B cell (primary cell): ENCODE measurements around the gene RNF220. TPM values are rescaled to one million over a fixed set of nuclear protein-coding genes. Genes with fewer than 3 reads are reported as not detected.

Experiments used
- ATAC-seq: fragments of 200-7000 bp; cut with Tn5 transposase; one replicate; pipeline ENCODE4 v1.10.0; 2021; ENCODE audit warnings: low read depth, mild to moderate bottlenecking, moderate number of reproducible peaks, moderate library complexity
- CTCF ChIA-PET: fragments of 350-600 bp; sonication (Branson Sonifier 250); formaldehyde crosslinking; loops from one replicate; lab custom pipeline; 2021; ENCODE audit warnings: antibody characterized with exemption, inconsistent platforms; lab: Charles Lee
- POLR2A ChIA-PET: fragments of 350-600 bp; sonication (Branson Sonifier 250); formaldehyde crosslinking; loops from one replicate; lab custom pipeline; 2021; ENCODE audit warnings: antibody characterized with exemption; lab: Charles Lee
- DNase-seq: peaks from one replicate; pipeline ENCODE4 v3.0.0; 2013
- H2AFZ ChIP-seq: 2 replicates; pipeline ENCODE4 v1.6.1; 2012; ENCODE audit warnings: mild to moderate bottlenecking, low read depth, low read length; ENCODE audit not compliant: insufficient read depth, poor library complexity, severe bottlenecking
- H3K27ac ChIP-seq, 2 donors: 1 replicate in 1 of 2; 2 replicates in 1 of 2; pipeline ENCODE4 v1.5.1; 2012 to 2013; ENCODE audit warnings: low read length in 2 of 2, mild to moderate bottlenecking in 2 of 2, moderate library complexity in 1 of 2
- H3K27me3 ChIP-seq, 4 experiments: fragments of 200-600 bp in 1 of 4; sonication (generic) in 1 of 4; replicated peaks in 1 of 4; 1 replicate in 2 of 4; 2 replicates in 2 of 4; pipeline versions ENCODE4 v1.6.1 to v1.7.0; 2013 to 2016; ENCODE audit warnings: low read length in 3 of 4, mild to moderate bottlenecking in 2 of 4, mixed read lengths in 1 of 4, moderate library complexity in 1 of 4; ENCODE audit not compliant: insufficient read depth in 4 of 4, control insufficient read depth in 3 of 4; ENCODE audit errors: control extremely low read depth in 1 of 4
- H3K36me3 ChIP-seq, 2 experiments: replicated peaks in 1 of 2; 1 replicate in 1 of 2; 2 replicates in 1 of 2; pipeline versions ENCODE4 v1.6.1 to v1.7.1; 2013; ENCODE audit warnings: low read length in 1 of 2; ENCODE audit not compliant: insufficient read depth in 2 of 2, control insufficient read depth in 1 of 2; ENCODE audit errors: control extremely low read depth in 1 of 2, extremely low read depth in 1 of 2
- H3K4me1 ChIP-seq, 2 donors: fragments of 200-600 bp in 1 of 2; sonication (generic) in 1 of 2; 1 replicate in 1 of 2; 2 replicates in 1 of 2; pipeline versions ENCODE4 v1.5.1 to v1.6.1; 2013 to 2017; ENCODE audit warnings: low read length in 2 of 2; ENCODE audit not compliant: control insufficient read depth in 2 of 2, insufficient read depth in 2 of 2
- H3K4me2 ChIP-seq: replicated peaks from 2 replicates; pipeline ENCODE3; 2012; ENCODE audit warnings: mild to moderate bottlenecking, low read depth, low read length; ENCODE audit not compliant: poor library complexity, severe bottlenecking
- H3K4me3 ChIP-seq, 5 experiments: fragments of 200-600 bp in 1 of 5; sonication (generic) in 1 of 5; 1 replicate in 3 of 5; 2 replicates in 2 of 5; pipeline versions ENCODE4 v1.5.1 to v1.7.0; 2011 to 2016; ENCODE audit warnings: low read length in 4 of 5, mild to moderate bottlenecking in 4 of 5, low read depth in 2 of 5, control low read depth in 1 of 5, moderate library complexity in 1 of 5; ENCODE audit not compliant: insufficient read depth in 1 of 5; ENCODE audit errors: control extremely low read depth in 1 of 5, extremely low read depth in 1 of 5
- H3K79me2 ChIP-seq: fragments of 200-600 bp; sonication (generic); one replicate; pipeline ENCODE4 v1.6.0; 2016; ENCODE audit warnings: low read length; ENCODE audit not compliant: control insufficient read depth, insufficient read depth
- H3K9ac ChIP-seq: fragments of 200-600 bp; sonication (generic); 2 replicates; pipeline ENCODE4 v1.6.1; 2017; ENCODE audit warnings: mild to moderate bottlenecking, low read length, moderate library complexity
- H3K9me3 ChIP-seq, 3 donors: one replicate each; pipeline versions ENCODE4 v1.6.1 to v1.7.1; 2013; ENCODE audit warnings: low read length in 2 of 3; ENCODE audit not compliant: control insufficient read depth in 2 of 3, insufficient read depth in 1 of 3; ENCODE audit errors: control extremely low read depth in 1 of 3
- H4K20me1 ChIP-seq: 2 replicates; pipeline ENCODE4 v1.6.0; 2012; ENCODE audit warnings: mild to moderate bottlenecking, low read length; ENCODE audit not compliant: insufficient read depth, control insufficient read depth, poor library complexity, severe bottlenecking
- H3K27ac Mint-ChIP-seq: one replicate; pipeline ENCODE4 v1.8.0; 2021; ENCODE audit warnings: mixed read lengths
- H3K27me3 Mint-ChIP-seq: one replicate; pipeline ENCODE4 v1.8.0; 2021; ENCODE audit warnings: mixed read lengths
- H3K4me1 Mint-ChIP-seq: one replicate; pipeline ENCODE4 v1.8.0; 2021; ENCODE audit warnings: mixed read lengths
- H3K4me3 Mint-ChIP-seq: one replicate; pipeline ENCODE4 v1.8.0; 2021; ENCODE audit warnings: mixed read lengths
- H3K9me3 Mint-ChIP-seq: one replicate; pipeline ENCODE4 v1.8.0; 2022; ENCODE audit warnings: mixed read lengths; ENCODE audit not compliant: insufficient read depth
- CTCF ChIP-seq: fragments of 200-600 bp; IDR thresholded peaks from one replicate; pipeline ENCODE4 v1.8.0; 2022; ENCODE audit warnings: antibody characterized with exemption, mild to moderate bottlenecking
- EZH2 ChIP-seq: IDR thresholded peaks from 2 replicates; pipeline ENCODE4 v1.6.1; 2012; ENCODE audit warnings: borderline replicate concordance, low read depth, mild to moderate bottlenecking, moderate library complexity, low read length; ENCODE audit not compliant: insufficient read depth, poor library complexity, severe bottlenecking
- WGBS: methylation state at CpG from one replicate; pipeline ENCODE4 v1.1.5; 2013; ENCODE audit warnings: missing lambda C conversion rate; ENCODE audit not compliant: insufficient coverage; 5-methylcytosine and 5-hydroxymethylcytosine counted together
- intact Hi-C: fragments of 100-400 bp; cut with micrococcal nuclease; formaldehyde crosslinking; loops from one replicate; pipeline ENCODE4 v1.10.0; 2022
- polyA plus RNA-seq: library from polyadenylated mRNA; depleted of rRNA; stranded (reverse); fragments of >200 nt; gene quantifications from 2 replicates; pipeline ENCODE4 v1.2.3, GENCODE V29; 2012
- total RNA-seq, 2 donors: library from RNA; stranded (reverse); fragments of 120-200 nt in 1 of 2; gene quantifications; 1 replicate in 1 of 2; 2 replicates in 1 of 2; pipeline versions ENCODE4 v1.2.3 to v1.2.4, GENCODE V29; 2013 to 2022

Gene RNF220
- total and polyA plus RNA-seq, 2 donors (not counting 1 experiment from before 2014, with no cell fraction given), result 115 to 141 TPM

- Histone ChIP-seq H3K79me2 (no peaks in the 10 kb centered on the region), H4K20me1 (no peaks in the 10 kb centered on the region), H3K9me3 (no peaks in the 10 kb centered on the region), H2AFZ (no peak overlapping the region), H3K4me1 (no peaks in the 10 kb centered on the region), H3K27ac (no peak overlapping the region), H3K4me2 (no peak overlapping the region), H3K4me3 (no peak overlapping the region), H3K27me3 (no peaks in the 10 kb centered on the region), H3K36me3 (no peaks in the 10 kb centered on the region), H3K9ac (no peak overlapping the region)
- intact Hi-C loops, result no loop called here
- ATAC-seq (no peak), DNase-seq (no peak)
- no peaks in the 10 kb centered on the region for H3K9me3 Mint-ChIP-seq
- ChIA-PET POLR2A (no interaction called here), CTCF (interaction anchor here (1.6 to 2.0 kb wide), 2 partner anchors 8 to 49 kb away, joined by 3 to 7 read pairs; no protein-coding TSS in a partner anchor)
- H3K4me3 Mint-ChIP-seq, result no peak overlapping the region
- H3K27ac Mint-ChIP-seq, result no peak overlapping the region
- no peaks in the 10 kb centered on the region for H3K27me3 Mint-ChIP-seq
- H3K4me1 Mint-ChIP-seq, result no peaks in the 10 kb centered on the region
- WGBS, result 85% methylated on average over 27 of the region's 29 CpGs
- TF ChIP-seq EZH2 (no peak), CTCF (no peak)
Measured at GRCh38 chr1:44602634-44603628, 197.9 kb downstream of the RNF220 start.

GRCh38 chr1:44603718-44604117, 198.7 kb downstream of the RNF220 start:
- POLR2A ChIA-PET, result no interaction called here

More at GRCh38 chr1:44603718-44604117, 198.7 kb downstream of the RNF220 start:
- no peak overlapping the region for H3K27ac Mint-ChIP-seq
- H3K9me3 ChIP-seq, result no peaks in the 10 kb centered on the region
- H3K4me2 ChIP-seq, result no peak overlapping the region
- H3K36me3 ChIP-seq, result no peaks in the 10 kb centered on the region
- WGBS, result 56% methylated on average over 4 of the region's 4 CpGs
- H3K4me3 Mint-ChIP-seq, result no peak overlapping the region
- H3K9ac ChIP-seq, result no peak overlapping the region
- intact Hi-C loops, result no loop called here
- no peak overlapping the region for H3K4me3 ChIP-seq
- ATAC-seq (no peak), DNase-seq (no peak)
- no peaks in the 10 kb centered on the region for H3K79me2 ChIP-seq
- no peak overlapping the region for H3K27ac ChIP-seq
- no peaks in the 10 kb centered on the region for H3K27me3 ChIP-seq
- CTCF ChIA-PET, result interaction anchor here (1.6 to 2.0 kb wide), 2 partner anchors 9 to 48 kb away, joined by 3 to 7 read pairs; no protein-coding TSS in a partner anchor
- H3K4me1 ChIP-seq, result no peaks in the 10 kb centered on the region
- no peaks in the 10 kb centered on the region for H3K4me1 Mint-ChIP-seq
- peaks cover 7% of the 10 kb centered on the region for H3K27me3 Mint-ChIP-seq
- H4K20me1 ChIP-seq, result no peaks in the 10 kb centered on the region
- no peak overlapping the region for H2AFZ ChIP-seq
- TF ChIP-seq CTCF, result no peak
- no peak for TF ChIP-seq EZH2
- no peaks in the 10 kb centered on the region for H3K9me3 Mint-ChIP-seq
